Nucleus accumbens (tissue), 56 donors: ENCODE data around the gene RGS13.
A peak's percentile ranks its signal among the peaks of the same experiment; 100 is the strongest.

Experiments used
- DNase-seq, 56 donors: peaks; one replicate each; lab custom pipeline; 2025; lab: John Stamatoyannopoulos, UW

Gene RGS13, protein sequence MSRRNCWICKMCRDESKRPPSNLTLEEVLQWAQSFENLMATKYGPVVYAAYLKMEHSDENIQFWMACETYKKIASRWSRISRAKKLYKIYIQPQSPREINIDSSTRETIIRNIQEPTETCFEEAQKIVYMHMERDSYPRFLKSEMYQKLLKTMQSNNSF

DNA sequence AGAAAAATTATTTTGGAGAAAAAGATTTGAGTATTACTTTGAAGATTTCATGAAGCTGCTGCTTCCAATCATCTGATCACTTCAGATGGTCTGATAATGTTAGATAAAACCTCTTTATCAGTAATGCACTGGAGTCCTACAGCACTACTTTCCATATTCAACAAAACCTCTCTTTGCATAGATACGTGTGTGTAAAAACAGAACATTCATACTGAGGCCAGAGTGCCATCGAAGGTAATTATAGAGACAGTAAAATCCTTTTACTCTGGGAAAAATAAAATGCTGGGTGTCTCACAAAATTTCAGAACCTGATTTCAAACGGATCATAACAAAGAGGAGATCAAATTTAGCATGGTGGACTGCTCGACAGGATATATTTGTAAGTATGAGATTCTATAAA is at the start of gene RGS13:
Gene RGS13, plus strand, starts transcription at position 209 of the 400 bp plus-strand sequence. CDS start 8,188 bp downstream, outside the sequence.
- DNase-seq = no peak

DNA sequence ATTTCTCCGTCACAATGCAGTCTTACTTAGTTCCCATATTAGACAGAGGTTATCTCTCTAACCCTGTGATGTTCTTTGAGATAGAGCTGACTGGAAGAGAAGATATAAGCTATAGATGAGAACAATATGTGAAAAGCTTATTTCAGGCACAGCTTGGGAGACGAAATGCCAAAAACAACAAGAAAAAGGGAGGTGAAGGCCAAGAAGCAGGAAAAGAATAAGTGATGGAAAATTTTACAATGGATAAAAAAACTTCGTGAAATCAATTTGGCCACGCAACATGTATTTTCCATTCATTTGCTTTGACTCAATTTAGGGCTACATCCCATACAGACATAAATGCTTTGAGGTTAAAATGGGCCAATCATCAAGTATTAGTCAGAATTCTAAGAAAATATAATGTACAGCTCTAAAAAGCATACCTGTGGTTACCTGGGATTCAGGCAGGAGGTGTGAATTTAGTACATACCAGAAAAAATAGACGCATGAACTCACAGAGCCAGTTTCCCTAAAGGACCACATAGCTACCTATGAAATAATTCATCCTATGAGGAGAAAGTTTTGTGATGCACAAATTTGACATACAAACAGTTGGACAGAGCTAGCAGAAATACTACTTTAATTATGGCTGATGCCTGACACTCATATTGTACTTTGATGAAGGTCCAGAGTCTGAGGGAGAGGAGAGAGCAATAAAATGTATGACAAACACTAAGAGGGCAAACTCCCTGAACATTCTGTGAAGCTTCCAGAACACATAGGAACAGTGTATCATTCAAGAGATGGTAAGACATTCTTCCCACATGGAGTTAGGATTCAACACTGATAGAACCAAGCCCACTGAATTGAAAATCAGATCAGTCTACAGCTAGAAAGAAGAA is 48.3 kb upstream of the RGS13 start:
- no peak for DNase-seq

DNA sequence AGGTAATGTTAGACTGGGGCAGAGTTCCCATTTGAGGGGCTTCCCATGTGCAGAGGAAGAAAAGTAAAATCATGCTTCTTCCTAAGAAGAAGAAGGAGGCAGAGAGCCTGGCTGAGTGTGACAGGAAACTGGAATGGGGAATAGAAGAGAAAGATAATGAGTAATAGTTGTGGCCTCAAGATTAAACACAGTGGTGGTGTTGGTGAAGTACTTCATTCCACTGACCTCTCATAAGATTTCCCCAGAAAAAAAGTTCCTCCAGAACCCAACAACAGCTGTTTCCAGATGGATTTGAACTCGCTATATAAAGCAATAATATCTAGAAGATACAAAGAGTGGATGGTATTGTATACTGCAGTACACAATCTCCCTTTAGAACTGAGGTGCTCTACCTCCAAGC is 47.4 kb upstream of the RGS13 start:
- no peak for DNase-seq

DNA sequence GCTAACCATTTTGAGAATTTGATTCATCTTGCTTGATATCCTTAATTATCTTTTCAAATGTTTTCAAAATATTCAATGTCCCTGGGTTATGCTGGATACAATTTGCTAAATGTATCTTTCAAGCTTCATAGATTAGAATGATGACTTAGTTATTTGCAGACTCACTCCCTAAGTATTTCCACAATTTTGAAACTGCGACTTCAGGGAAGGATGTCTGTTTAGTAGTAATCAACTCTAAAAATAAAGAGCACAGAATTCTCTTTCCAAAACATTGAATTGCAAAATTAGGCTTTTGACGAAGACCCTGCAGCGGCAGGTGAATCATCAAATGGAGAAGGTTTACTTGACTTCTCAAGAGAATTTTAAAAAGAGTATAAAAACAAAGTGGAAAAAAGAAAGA is 46.1 kb upstream of the RGS13 start:
- no peak for DNase-seq

DNA sequence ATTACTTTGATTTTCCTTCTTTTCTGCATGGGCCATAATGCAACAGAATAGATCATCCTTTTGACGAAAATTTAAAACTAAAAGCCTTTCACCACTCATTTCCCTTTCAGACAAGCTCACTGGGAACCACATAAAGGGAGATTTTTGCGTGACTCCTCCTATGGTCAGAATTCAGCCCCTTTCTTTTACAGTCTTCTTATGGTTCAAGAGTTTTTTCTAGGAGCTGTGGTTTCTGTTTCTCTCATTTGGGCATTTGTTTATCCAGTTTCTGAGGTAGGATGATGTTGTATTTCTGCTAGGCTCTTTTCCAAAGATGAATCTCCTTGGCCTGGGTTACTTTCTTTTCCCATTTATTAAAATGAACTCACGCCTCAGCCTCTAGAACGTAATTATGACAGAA is 43.4 kb upstream of the RGS13 start:
- no peak for DNase-seq

DNA sequence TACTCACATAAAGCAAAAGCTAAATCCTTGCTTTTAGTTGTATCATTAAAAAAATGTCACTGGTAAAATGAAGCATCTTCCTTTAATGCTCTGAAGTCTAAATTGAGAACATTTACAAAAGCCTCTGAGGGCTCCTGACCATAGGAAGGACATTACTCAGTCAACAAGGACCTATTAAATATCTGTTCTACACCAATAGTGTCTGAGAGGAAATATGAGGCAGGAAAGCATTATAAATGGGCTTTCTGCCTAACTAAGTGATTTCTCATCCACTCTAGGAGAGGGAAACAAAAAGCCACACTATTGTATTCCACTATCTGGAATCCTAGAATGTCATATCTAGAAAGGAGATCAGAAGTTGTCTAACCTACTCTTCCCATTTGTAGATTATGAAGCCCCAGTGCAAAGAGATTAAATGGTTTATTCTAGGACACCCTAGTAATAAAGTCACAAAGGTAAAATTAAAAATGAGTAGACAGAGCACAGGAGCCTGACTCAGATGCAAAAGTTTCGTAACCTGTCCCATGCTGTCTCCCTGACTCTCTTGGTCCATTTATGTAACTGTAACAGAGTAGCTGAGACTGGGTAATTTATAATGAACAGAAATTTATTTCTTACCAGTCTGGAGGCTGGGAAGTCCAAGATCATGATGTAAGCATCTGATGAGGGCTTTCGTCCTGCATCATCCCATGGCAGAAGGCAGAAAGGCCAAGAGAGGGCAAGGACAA is 42.8 kb upstream of the RGS13 start:
- DNase-seq = no peak

DNA sequence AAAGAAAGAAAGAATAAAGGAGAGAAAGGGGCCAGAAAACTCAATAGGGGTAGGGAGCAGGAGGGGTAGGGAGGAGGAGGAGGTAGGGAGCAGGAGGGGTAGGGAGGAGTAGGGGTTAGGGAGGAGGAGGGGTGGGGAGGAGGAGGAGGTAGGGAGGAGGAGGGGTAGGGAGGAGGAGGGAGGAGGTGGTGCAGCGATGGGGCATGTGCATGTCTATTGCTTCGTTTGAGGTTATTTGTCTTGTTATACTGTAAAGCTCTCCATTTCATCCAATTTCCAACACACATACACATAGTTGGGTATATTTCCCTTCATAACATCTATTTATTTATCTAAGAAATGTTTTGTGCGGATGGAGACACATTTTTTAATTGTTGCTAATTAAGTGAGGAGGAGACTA is 40.6 kb upstream of the RGS13 start:
- DNase-seq = no peak

DNA sequence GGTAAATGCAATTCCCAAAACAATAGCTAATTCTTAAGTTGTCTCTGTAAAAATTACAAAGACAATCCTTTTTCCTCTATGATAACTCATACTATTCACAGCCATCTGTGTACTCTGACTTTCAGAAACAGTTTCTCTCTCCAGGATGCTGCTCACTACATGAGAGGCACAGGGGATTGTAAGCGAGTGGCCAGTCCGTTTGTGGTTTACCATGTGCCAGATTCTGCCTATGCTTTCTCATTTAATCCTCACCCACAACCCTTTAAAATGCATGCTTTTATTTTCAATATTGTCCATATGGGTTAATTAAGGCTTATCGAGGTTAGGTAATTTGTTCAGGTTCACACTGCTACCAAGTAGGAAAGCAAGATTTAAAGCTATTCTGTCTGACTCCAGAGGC is 37.4 kb upstream of the RGS13 start:
- no peak for DNase-seq

DNA sequence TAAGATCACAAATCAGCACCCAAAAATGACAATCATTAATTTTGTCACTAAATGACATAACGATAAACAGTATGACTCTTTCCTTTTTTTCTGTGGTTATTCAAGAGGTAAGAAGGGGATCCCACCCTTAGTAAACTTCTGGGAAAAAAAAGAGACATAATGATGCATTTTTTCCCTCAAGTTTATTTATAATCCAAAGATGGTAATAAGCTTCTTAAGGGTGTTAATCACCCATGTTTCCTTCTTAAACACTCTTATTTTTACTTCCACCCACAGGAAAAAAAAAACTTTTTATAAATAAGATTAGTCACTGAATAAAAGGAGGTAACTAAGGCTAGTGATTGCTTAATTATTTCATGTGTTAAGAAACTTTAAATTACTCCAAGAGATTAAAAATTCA is 35.7 kb upstream of the RGS13 start:
- no peak for DNase-seq

DNA sequence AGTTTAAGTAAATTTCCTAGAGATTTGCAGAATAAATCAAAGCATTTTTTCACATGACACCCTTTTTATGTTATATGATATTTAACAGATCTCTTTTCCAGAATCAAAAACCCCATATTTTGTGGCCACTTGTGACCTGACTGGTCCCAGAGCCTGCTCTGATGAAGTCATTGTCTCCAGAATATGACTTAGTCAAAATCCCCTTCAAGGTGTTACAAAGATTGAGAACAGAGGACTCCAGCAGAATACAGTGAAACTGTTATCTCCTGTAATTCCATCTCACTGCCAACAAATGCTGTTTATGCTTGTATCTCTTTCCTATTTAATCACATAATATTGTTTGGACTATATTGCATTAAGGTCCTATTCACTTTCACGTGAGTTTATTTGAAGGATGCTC is 34.8 kb upstream of the RGS13 start:
- DNase-seq = no peak

DNA sequence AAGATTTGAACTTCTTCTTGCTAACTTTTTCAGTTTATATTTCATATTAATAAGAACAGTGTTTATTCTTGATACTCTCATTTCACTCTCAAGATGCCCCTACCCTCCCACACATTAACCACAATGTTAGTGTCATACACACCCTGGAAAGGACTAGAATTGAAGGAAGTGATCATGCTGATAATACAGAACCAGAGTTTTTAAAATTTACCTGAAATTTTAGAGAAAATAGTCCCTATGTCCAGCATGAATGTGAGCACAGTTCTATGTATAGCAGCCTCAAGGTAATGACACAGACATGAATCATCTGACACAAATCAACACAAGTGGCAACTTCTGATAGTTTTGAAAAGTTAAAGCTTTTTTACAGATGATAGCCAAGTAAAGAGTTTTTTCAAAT is 34.4 kb upstream of the RGS13 start:
- no peak for DNase-seq

DNA sequence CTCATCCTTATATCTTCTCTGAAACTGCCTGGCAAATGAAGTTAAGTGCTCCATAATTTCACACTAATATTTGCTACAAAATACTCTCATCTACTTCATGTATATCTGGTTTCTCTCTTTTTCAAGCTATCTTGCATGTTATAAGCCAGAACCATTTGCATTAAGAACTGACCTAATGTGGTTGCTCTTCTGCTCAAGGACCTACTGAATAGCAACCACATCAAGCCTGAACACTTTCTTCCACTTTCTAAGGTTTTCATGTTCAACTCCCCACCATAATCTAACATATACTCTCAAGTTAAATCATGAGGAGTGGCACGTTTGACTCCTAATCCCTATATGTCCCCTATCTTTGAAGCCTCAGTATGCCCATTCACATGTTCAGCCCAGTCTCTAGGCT is 33.2 kb upstream of the RGS13 start:
- no peak for DNase-seq

DNA sequence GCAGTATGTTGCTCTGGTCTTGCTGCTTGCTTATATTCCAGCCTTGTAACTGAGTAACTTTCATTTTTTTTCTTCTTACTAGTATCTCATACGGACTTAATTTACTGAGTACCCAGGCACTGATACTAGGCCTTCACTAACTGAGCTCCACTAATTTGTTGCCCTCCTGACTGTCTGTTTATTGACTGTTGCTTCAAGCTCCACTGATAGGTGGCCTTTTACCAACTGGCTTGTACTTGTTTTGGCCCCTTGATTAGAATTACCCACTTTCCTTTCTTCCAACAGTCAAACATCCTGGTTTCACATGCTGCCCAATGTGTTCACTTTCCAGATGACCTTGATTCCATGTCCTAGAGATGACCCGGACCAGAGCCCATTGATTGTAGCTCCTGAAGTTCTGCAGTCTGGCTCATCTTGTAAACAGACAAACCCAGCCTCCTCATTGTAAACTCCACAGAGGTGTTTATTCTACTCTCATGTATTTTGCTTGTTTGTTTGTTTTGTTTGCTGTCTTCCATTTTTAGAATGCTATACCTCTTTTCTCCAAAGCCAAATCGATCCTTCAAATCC is 32.6 kb upstream of the RGS13 start:
- DNase-seq = no peak

DNA sequence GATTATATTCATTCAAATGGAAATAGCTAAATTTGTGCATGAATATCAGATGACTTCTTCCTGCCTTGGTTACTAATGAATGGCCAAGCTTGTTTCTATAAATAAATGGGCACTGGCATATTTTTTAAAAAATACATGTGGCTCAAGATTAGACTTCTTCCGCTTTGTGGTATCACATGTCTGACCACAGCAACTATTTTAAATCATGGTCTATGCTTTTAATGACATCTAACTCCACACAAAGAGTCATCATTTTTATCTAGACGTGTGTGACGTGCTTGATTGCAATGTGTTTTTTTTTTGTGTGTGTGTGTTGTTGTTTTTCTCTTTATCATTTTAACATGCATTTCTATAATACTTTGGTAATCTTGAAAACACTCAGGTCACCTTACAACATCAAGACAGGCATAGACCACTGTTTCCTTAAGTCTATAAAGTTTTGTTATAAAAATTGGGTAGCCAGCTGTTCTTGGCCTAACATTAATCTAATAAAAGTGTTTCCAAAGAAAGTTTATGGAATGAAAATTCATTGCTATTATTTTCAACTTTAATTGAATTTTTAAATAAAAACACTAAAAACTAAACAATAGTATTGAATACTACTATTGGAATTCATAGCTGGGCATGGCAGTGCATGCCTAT is 30.8 kb upstream of the RGS13 start:
- DNase-seq = no peak

DNA sequence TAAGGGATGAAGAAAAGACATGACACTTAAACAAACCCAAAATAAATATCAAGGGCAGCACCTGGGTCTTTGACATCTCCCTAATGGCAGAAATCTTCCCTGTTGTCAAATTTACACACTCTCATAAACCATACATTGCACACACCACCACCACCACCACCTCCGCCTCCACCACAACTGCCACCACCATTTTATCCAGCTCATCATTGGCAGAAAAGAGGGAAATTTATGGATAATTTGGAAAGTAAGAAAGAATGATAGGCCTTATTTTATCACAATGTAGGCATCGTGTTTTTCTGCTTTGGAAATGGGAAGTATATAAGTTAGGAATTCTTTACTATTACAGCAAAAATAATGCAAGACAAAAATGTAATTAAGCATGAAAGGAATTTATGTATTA is 27.3 kb upstream of the RGS13 start:
- no peak for DNase-seq

DNA sequence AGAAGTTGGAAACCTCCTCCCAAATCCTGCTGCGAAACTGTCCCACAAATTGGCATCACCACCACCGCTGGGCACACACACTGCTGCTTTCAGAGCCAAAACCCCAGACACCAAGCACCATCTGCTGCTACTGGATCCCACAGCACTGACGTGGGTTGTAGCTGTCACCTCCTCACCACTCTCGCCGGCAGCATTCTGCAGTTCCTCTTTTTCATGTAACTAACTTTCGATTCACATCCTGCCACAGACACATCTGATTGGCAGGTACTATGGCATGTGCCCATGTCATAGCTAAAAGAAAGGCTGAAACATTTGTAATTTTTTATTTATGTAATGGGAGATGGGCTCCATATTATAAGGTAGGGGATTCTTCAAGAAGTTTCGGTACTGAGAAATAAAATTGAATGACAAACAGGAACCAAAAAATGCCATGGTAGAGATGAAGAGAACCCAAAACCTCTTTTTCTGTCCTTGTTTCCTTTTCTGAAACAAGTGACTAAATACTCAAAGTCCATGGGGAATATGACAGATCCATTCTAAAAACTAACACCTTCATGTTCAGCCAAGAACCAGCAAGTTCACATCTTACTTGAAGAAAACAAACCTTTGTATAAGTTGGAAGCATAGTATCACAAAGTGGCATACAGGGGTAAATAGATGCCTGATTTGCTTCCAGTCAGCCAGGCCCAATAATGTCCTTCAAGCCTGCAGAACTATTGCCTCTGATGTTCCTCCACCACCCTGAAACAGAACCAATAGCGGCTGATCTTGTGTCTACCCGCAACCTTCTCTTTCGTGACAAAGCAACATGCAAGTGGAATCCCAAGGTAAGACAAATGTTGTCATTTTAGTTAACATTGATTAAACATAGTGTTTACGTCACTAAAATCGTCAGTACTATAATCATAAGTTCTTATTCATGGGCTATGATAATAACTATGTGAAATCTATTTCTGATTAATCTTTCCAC is 26.6 kb upstream of the RGS13 start:
- DNase-seq = peak in 21 of 56 donors; percentile 1 to 41 (median 7)

DNA sequence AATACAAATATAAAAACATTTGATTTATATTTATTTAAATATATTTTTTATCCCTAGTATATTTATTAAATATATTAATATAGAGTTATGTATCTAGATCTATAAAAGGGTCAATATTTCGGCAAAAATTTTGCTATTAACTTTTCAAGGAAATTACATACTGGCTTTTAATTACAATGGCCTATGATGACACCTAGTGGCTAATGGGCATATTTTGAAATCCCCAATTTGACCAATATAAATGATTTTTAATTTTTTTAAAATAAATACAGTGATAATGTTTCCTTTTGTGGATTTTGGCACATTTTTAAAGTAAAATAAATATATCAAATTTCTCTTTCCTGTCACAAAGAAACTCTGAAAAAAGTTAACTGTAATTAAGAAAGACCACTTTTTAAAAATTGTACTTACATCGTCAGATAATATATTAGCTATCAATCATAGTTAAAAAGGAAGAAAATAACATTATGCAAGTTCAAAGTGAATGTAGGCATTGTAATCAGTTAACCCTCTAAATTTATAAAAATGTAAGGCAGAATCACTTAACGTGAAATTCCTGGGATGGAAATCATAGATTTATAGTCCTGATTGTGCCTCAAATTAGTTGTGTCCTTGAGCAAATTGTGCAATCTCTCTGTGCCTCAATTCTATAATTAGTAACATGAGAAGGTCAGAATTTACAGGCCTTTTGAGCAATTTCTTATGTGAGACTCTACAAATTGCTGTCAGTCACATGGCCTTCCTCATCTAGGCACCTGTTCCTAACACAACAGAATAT is 25.6 kb upstream of the RGS13 start:
- DNase-seq = no peak

DNA sequence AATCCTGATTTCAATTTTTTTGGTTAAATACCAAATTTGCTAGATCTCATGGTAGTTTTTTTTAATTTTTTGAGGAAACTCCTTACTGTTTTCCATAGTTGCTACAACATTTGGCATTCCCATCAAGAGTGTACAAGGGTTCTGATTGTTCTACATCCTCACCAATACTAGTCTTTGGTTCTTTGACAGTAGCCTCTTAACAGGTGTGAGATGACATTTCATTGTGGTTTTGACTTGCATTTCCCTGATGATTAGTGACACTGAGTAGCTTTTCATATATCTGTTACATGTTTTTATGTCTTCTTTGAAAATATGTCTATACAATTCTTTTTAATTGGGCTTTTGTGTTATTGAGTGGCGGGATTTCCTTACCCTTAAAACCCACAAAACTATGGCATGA is 20.9 kb upstream of the RGS13 start:
- DNase-seq = no peak
